PC-3 (cell line): ENCODE measurements around the gene DECR2. TPM values are rescaled to one million over a fixed set of nuclear protein-coding genes. Genes with fewer than 3 reads are reported as not detected.

ENCODE experiments used
- ATAC-seq: fragments of 200-7000 bp; cut with Tn5 transposase; 2 replicates; pipeline ENCODE4 v1.9.1; 2020; ENCODE audit warnings: mild to moderate bottlenecking, moderate library complexity
- BruUV-seq: library from RNA; stranded (reverse); fragments of 400-500 nt; replicated peaks from 2 replicates; lab custom pipeline; 2021; lab: Mats Ljungman, UMichigan
- CTCF ChIA-PET: fragments of 300-600 bp; sonication (Branson Sonifier 250); formaldehyde crosslinking; loops from one replicate; lab custom pipeline; 2022; ENCODE audit warnings: antibody characterized with exemption; lab: Charles Lee
- POLR2A ChIA-PET: fragments of 300-600 bp; sonication (Branson Sonifier 250); formaldehyde crosslinking; loops from one replicate; lab custom pipeline; 2022; ENCODE audit warnings: antibody characterized with exemption; ENCODE audit not compliant: unreplicated experiment; lab: Charles Lee
- DNase-seq: peaks from one replicate; pipeline ENCODE4 v3.0.0-alpha.2; 2015
- H2AFZ ChIP-seq: fragments of 300-600 bp; sonication (generic); 2 replicates; pipeline ENCODE4 v1.6.0; 2016; ENCODE audit warnings: antibody characterized with exemption, low read length
- H3F3A ChIP-seq: fragments of 300-600 bp; sonication (generic); one replicate; pipeline ENCODE4 v1.6.0; 2017; ENCODE audit warnings: antibody characterized with exemption, low read length, control low read depth, mild to moderate bottlenecking; ENCODE audit not compliant: unreplicated experiment
- H3K27ac ChIP-seq: fragments of 300-600 bp; sonication (generic); 2 replicates; pipeline ENCODE4 v1.5.1; 2016; ENCODE audit warnings: mild to moderate bottlenecking, low read length
- H3K27me3 ChIP-seq: fragments of 300-600 bp; sonication (generic); 2 replicates; pipeline ENCODE4 v1.6.1; 2016; ENCODE audit warnings: low read length, mixed read lengths
- H3K36me3 ChIP-seq: fragments of 300-600 bp; sonication (generic); 2 replicates; pipeline ENCODE4 v1.6.1; 2016; ENCODE audit warnings: low read depth, mixed run types, low read length, mixed read lengths
- H3K4me1 ChIP-seq: fragments of 300-600 bp; sonication (generic); 2 replicates; pipeline ENCODE4 v1.5.1; 2016; ENCODE audit warnings: low read length; ENCODE audit not compliant: insufficient read depth
- H3K4me2 ChIP-seq: fragments of 300-600 bp; sonication (generic); 2 replicates; pipeline ENCODE4 v1.6.0; 2016; ENCODE audit warnings: low read length
- H3K4me3 ChIP-seq: fragments of 300-600 bp; sonication (generic); 2 replicates; pipeline ENCODE4 v1.5.1; 2016; ENCODE audit warnings: mild to moderate bottlenecking, low read length, mixed read lengths
- H3K79me2 ChIP-seq: fragments of 300-600 bp; sonication (generic); 2 replicates; pipeline ENCODE4 v1.6.1; 2017; ENCODE audit warnings: low read length, mixed read lengths
- H3K9ac ChIP-seq: fragments of 300-600 bp; sonication (generic); 2 replicates; pipeline ENCODE4 v1.6.0; 2016; ENCODE audit warnings: mild to moderate bottlenecking, low read length
- H3K9me2 ChIP-seq: fragments of 300-600 bp; sonication (generic); replicated peaks from 2 replicates; pipeline ENCODE4 v1.6.1; 2016; ENCODE audit warnings: mixed run types, low read length, mixed read lengths
- H3K9me3 ChIP-seq: fragments of 300-600 bp; sonication (generic); 2 replicates; pipeline ENCODE4 v1.6.1; 2016; ENCODE audit warnings: low read length, mixed read lengths
- H4K20me1 ChIP-seq: fragments of 300-600 bp; sonication (generic); 2 replicates; pipeline ENCODE4 v1.6.1; 2016; ENCODE audit warnings: low read length, mixed read lengths
- EZH2 ChIP-seq: fragments of 300-600 bp; sonication (generic); IDR thresholded peaks from one replicate; pipeline ENCODE4 v1.6.1; 2017; ENCODE audit warnings: antibody characterized with exemption, mild to moderate bottlenecking, low read length; ENCODE audit not compliant: unreplicated experiment
- EZH2phosphoT487 ChIP-seq: fragments of 300-600 bp; sonication (generic); IDR thresholded peaks from 2 replicates; pipeline ENCODE4 v1.6.1; 2018; ENCODE audit warnings: mild to moderate bottlenecking, antibody characterized with exemption, low read length, borderline replicate concordance
- intact Hi-C: fragments of 100-400 bp; cut with micrococcal nuclease; formaldehyde crosslinking; loops from 2 replicates; pipeline ENCODE4 v1.9.0; 2023
- total RNA-seq: library from RNA; depleted of rRNA; stranded (reverse); fragments of >200 nt; gene quantifications from 2 replicates; pipeline ENCODE4 v1.2.3, GENCODE V29; 2014
- TF ChIP-seq, protein P1 (sequence below): fragments of 300-600 bp; sonication (generic); conservative IDR thresholded peaks from 2 replicates; pipeline ENCODE4 v1.5.1; 2017; ENCODE audit warnings: antibody characterized with exemption, low read depth, mild to moderate bottlenecking, low read length

The DECR2 gene
- total RNA-seq, 1 experiment from 2014 or later: 19.8 TPM

DNA sequence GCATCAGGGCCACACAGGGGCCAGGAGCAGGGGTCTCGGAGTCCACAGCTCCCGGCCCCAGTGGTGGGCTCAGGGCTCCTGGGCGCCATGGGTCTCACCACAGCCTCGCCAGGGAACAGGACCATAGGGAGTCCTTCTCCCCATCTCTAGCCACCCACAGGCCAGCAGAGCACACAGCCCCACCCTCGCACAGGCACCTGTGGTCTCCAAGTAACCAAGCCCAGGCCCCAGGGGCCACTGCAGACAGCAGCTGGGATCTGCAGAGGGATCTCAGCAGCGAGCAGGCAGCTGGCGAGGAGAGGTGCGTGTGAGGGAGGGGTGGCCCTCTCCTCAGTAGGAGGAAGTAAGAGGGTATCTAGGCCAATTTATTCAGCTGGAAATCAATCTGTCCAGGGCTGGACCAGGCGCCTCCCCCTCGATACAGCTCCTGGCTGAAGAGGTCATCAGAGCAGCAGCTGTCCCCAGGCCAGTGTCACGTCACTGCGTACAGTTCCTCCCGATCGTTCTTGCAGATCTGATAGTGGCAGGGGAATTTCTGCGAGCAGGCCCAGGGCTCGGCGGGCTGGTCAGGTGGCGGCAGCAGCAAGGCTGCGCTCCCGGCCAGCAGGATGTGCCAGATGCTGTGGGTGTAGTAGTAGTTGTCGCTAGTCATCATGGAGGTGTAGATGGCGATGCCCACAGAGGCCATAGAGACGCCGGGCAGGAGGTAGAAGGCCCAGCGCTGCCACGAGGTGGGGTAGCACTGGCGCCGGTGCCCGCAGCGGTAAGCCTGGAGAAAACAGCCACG is 30.0 kb upstream of the DECR2 start:
- TF ChIP-seq, protein P1, sequence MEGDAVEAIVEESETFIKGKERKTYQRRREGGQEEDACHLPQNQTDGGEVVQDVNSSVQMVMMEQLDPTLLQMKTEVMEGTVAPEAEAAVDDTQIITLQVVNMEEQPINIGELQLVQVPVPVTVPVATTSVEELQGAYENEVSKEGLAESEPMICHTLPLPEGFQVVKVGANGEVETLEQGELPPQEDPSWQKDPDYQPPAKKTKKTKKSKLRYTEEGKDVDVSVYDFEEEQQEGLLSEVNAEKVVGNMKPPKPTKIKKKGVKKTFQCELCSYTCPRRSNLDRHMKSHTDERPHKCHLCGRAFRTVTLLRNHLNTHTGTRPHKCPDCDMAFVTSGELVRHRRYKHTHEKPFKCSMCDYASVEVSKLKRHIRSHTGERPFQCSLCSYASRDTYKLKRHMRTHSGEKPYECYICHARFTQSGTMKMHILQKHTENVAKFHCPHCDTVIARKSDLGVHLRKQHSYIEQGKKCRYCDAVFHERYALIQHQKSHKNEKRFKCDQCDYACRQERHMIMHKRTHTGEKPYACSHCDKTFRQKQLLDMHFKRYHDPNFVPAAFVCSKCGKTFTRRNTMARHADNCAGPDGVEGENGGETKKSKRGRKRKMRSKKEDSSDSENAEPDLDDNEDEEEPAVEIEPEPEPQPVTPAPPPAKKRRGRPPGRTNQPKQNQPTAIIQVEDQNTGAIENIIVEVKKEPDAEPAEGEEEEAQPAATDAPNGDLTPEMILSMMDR: no peak
- TF ChIP-seq EZH2phosphoT487: no peak
- no peak for TF ChIP-seq EZH2
- Histone ChIP-seq H3K36me3 (no peaks in the 10 kb centered on the region), H2AFZ (no peak overlapping the region), H4K20me1 (no peaks in the 10 kb centered on the region), H3K4me2 (no peak overlapping the region), H3K79me2 (no peaks in the 10 kb centered on the region), H3K9me2 (no peaks in the 10 kb centered on the region), H3K4me3 (no peak overlapping the region), H3K4me1 (peaks cover 5% of the 10 kb centered on the region; the same call in 1 of the 2 replicates), H3F3A (no peaks in the 10 kb centered on the region), H3K27me3 (no peaks in the 10 kb centered on the region), H3K9me3 (no peaks in the 10 kb centered on the region), H3K27ac (no peak overlapping the region), H3K9ac (no peak overlapping the region)
- ATAC-seq (no peak), DNase-seq (no peak)
- CTCF ChIA-PET: no interaction called here
- POLR2A ChIA-PET: no interaction called here
- intact Hi-C loops: no loop called here
- no TSS peak for BruUV-seq

DNA sequence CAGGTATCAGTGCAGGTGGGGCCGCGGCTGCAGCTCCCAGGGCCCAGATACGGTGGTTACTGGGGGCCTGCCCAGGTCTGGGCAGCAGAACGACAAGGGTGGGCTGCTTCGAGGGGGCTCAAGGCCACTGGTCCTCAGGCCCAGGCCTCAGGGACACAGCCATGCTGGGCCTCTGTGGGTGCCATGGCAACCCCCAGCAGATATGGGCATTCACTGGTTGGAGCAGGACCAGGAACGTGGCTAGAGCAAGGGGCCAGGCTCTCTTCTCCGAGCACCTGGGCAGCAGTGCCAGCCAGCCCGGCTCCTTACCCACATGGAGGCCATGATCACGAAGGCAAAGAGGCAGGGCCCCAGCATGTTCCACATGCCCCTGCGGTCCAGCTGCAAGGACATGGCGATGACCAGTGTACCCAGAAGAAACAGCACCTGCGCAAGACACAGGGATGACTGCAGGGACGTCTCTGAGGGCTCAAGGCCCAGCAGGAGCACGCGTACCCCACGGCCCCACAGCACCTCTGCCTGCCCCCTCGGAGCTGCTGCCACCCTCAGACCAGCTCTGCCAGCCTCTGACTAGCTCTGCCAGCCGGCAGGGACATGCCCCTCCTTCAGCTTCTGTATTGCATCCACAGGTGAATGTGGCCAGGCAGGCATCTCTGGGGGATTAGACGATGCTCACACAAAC is 29.2 kb upstream of the DECR2 start:
- no peaks in the 10 kb centered on the region for H3F3A ChIP-seq
- no peaks in the 10 kb centered on the region for H3K9me2 ChIP-seq
- H3K4me3 ChIP-seq: no peak overlapping the region
- no peak for TF ChIP-seq EZH2phosphoT487
- TF ChIP-seq EZH2: no peak
- TF ChIP-seq, protein P1: no peak
- H3K36me3 ChIP-seq: no peaks in the 10 kb centered on the region
- H3K4me1 ChIP-seq: peaks cover 5% of the 10 kb centered on the region; the same call in 1 of the 2 replicates
- no peak for DNase-seq
- no peak for ATAC-seq
- ChIA-PET POLR2A (no interaction called here), CTCF (no interaction called here)
- no peaks in the 10 kb centered on the region for H3K27me3 ChIP-seq
- H3K9me3 ChIP-seq: no peaks in the 10 kb centered on the region
- no TSS peak for BruUV-seq
- H4K20me1 ChIP-seq: no peaks in the 10 kb centered on the region
- no peak overlapping the region for H3K27ac ChIP-seq
- H3K4me2 ChIP-seq: no peak overlapping the region
- H3K79me2 ChIP-seq: no peaks in the 10 kb centered on the region
- no peak overlapping the region for H2AFZ ChIP-seq
- no peak overlapping the region for H3K9ac ChIP-seq
- intact Hi-C loops: no loop called here
